AG04449 (cell line): ENCODE data around the gene ANKRD61.
A peak's percentile ranks its signal among the peaks of the same experiment; 100 is the strongest.
"Not testable (repeated sequence)": the region's sequence is repeated elsewhere in the genome, so short reads cannot be mapped to it uniquely, and the experiment has no call there.

Experiments used
- CTCF ChIA-PET: fragments of 350-600 bp; formaldehyde crosslinking; extraction: SDS; loops from one replicate; lab custom pipeline; 2021; ENCODE audit warnings: antibody characterized with exemption; lab: Yijun Ruan, JAX
- POLR2A ChIA-PET: fragments of 400-600, 350-600 bp; formaldehyde crosslinking; extraction: SDS; loops from one replicate; lab custom pipeline; 2020; ENCODE audit warnings: antibody characterized with exemption, inconsistent platforms; lab: Yijun Ruan, JAX
- DNase-seq: peaks from one replicate; pipeline ENCODE4 v3.0.0-alpha.2; 2010; ENCODE audit warnings: low read depth, low spot score
- H3K4me3 ChIP-seq: 2 replicates; pipeline ENCODE4 v1.5.1; 2011; ENCODE audit warnings: low read depth, mild to moderate bottlenecking, control low read depth, low read length
- CTCF ChIP-seq: IDR thresholded peaks from one replicate; pipeline ENCODE4 v1.5.1; 2011; ENCODE audit warnings: mild to moderate bottlenecking, moderate library complexity, low read length, control low read depth, inconsistent platforms; ENCODE audit not compliant: insufficient read depth; ENCODE audit errors: missing control alignments

ANKRD61 gene

DNA sequence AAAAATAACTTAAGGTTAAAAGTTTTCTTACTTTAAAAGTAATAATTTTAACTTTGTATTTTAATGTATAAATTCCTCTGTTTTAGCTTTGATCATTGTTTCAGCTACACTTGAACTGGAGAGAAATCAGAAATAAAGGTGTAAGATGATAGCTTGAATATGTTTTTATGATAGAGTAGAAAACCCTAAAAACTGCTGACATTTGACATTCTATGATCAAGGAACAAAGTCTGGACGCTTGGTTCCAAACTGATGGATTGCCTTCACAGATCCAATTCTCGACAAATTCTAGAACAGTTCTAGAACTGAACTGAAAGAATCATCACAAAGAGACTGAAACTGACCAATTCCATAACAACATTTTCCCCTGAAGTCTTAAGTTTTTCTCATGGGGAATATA is at the start of gene ANKRD61:
ANKRD61 (plus strand) TSS at position 389 of the 400 bp plus-strand sequence; CDS start at position 389, 0 bp downstream.
- no peak for TF ChIP-seq CTCF
- ChIA-PET POLR2A (no interaction called here), CTCF (no interaction called here)
- no peak for DNase-seq
- no peak within 1 kb of the TSS for H3K4me3 ChIP-seq

DNA sequence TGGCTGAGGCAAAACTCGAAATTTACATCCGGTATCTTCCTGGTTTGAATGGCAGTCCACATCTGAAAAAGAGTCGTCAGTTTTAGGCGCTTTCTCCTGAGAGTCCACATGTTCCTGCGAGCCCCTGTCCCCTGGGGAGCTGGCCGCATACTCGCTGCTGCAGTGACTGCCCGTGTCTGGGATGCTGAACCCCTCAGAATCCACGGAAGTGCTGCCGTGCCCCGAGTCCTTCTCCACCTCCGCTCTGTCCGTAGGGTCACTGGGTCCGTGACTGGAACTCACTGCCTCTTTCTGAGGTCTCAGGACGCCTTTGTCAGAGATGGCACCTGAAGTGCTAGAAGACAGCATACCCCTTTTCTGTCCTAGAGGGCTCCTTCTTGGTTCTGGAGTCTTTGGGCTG is 44.1 kb upstream of the ANKRD61 start:
- CTCF ChIA-PET, DNase-seq, H3K4me3 ChIP-seq, POLR2A ChIA-PET: not testable (repeated sequence)

DNA sequence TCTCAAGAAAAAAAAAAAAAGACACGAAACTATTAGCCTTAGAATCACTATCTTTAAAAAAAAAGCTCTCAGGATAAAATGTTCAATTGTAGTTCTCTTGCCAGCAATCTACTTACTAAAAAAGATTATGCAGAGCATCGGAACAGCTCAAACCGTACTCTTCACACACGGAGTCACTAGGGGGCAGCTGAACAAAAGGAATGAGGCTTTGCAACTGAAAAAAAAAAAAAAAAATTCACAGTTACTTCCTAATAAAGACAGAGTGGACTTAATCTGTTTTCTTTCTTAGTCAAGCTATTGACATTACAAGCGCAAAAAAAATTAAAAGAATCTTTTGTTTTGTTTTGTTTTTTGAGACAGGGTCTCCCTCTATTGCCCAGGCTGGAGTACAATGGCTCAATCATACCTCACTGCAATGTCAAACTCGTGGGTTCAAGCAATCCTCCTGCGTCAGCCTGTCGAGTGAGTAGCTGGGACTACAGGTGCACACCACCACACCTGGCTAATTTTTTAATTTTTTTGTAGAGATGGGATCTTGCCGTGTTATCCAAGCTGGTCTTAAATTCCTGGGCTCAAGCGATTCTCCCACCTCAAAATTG is 33.9 kb upstream of the ANKRD61 start:
- peak; percentile 62 for TF ChIP-seq CTCF
- ChIA-PET POLR2A (interaction anchor here (0.6 to 0.7 kb wide), 3 partner anchors 14 to 175 kb away, joined by 3 read pairs; no protein-coding TSS in a partner anchor), CTCF (interaction anchor here (0.6 to 3.4 kb wide), 33 partner anchors 8 to 439 kb away, joined by 3 to 19 read pairs (median 4); partner anchors contain the start of genes AIMP2 and PMS2)
- no peak for DNase-seq
- no peak overlapping the region for H3K4me3 ChIP-seq

- POLR2A ChIA-PET, result no interaction called here
- DNase-seq, result no peak
- no peak overlapping the region for H3K4me3 ChIP-seq
- CTCF ChIA-PET, result interaction anchor here (2.0 to 3.5 kb wide), 2 partner anchors 10 to 151 kb away, joined by 5 to 17 read pairs; no protein-coding TSS in a partner anchor
- TF ChIP-seq CTCF, result no peak
These were observed 23.8 kb upstream of the ANKRD61 start for GRCh38 chr7:6007386-6007785.

GRCh38 chr7:6007835-6008590 is 23.2 kb upstream of the ANKRD61 start:
- DNase-seq, result not testable (repeated sequence)
- POLR2A ChIA-PET, result interaction anchor here (0.7 to 1.0 kb wide), 2 partner anchors 19 to 104 kb away, joined by 3 to 4 read pairs; no protein-coding TSS in a partner anchor
- CTCF ChIA-PET, result interaction anchor here (0.8 to 3.5 kb wide), 6 partner anchors 10 to 343 kb away, joined by 3 to 17 read pairs (median 4); no protein-coding TSS in a partner anchor
- peak overlapping the region; percentile 90 for H3K4me3 ChIP-seq

DNA sequence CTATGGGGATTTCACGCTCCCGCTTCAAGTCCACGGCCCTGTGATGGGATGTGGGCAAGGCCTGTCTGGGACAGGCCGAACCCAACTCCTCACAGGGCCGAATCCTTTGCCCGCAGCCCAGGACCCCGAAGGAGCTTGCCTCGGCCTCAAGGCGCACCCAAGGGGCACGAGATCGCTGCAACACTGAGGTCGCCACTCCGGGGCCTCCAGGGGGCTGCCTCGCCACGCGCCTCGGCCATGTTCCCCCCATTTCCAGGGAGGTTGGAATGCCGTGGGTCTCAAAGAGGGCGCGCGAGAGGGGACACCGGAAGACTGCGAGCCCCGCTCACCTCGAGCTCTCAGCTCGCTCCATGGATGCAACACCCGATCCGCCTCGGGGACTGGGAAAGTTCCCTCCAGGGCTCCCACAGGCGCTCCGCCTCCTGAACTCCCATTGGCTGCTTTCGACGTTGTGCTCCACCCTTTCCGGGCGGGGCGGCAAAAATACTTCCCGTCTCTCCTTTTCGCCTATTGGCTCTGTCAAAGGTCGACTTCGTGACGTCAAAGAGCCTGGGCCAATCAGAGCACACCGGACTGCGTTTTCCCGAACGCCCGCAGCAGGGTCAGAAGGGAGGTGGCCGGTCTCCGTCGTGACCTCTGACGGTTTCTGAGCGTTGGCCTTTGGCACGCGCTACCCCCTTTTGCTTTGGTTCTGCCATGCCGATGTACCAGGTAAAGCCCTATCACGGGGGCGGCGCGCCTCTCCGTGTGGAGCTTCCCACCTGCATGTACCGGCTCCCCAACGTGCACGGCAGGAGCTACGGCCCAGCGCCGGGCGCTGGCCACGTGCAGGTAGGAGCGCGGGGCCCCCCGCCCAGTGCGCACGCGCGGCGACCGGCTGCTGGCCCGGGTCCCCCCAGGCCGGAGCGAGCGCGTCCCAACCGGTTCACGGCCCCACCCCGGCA is 22.2 kb upstream of the ANKRD61 start, which contains the start of the genes AIMP2 and PMS2:
AIMP2 (plus strand) TSS at position 605 of the 944 bp plus-strand sequence; CDS start at position 697, 92 bp downstream.
PMS2 (minus strand) TSS at position 382 of the 944 bp plus-strand sequence; CDS start at position 352, 30 bp downstream.
- DNase-seq, result peak; percentile 82
- TF ChIP-seq CTCF, result peak; percentile 6
- CTCF ChIA-PET, result interaction anchor here (0.8 to 3.5 kb wide), 6 partner anchors 11 to 342 kb away, joined by 3 to 17 read pairs (median 4); no protein-coding TSS in a partner anchor
- H3K4me3 ChIP-seq, result peak within 1 kb of the TSS; percentile 91
- POLR2A ChIA-PET, result interaction anchor here (0.6 to 1.0 kb wide), 5 partner anchors 18 to 656 kb away, joined by 3 to 4 read pairs (median 3); no protein-coding TSS in a partner anchor

DNA sequence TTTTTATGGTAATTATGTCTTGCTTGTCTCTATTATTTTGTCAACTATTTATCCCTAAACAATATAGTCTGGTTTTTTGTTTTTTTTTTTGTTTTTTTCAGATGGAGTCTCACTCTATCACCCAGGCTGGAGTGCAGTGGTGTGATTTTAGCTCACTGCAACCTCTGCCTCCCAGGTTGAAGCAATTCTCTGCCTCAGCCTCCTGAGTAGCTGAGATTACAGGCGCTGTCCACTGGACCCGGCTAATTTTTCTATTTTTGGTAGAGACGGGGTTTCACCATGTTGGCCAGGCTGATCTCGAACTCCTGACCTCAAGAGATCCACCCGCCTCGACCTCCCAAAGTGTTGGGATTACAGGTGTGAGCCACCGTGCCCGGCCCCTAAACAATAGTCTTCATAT is 20.8 kb upstream of the ANKRD61 start:
- DNase-seq, POLR2A ChIA-PET: not testable (repeated sequence)
- peak overlapping the region; percentile 13; the same call in 1 of the 2 replicates for H3K4me3 ChIP-seq
- CTCF ChIA-PET, result interaction anchor here (2.1 kb wide), 1 partner anchor 341 kb away, joined by 4 read pairs; no protein-coding TSS in a partner anchor
